Panc1 (cell line): ENCODE results near the gene TRPC3.
A peak's percentile ranks its signal among the peaks of the same experiment; 100 is the strongest.

Experiments used
- CTCF ChIP-seq: fragments of 450-650 bp; IDR thresholded peaks from 2 replicates; pipeline ENCODE4 v1.5.1; 2017; ENCODE audit warnings: mild to moderate bottlenecking
- POLR2AphosphoS5 ChIP-seq: IDR thresholded peaks from 2 replicates; pipeline ENCODE4 v1.6.1; 2012; ENCODE audit warnings: mild to moderate bottlenecking, low read depth, low read length, moderate library complexity
- REST ChIP-seq, 2 experiments: IDR thresholded peaks; 2 replicates each; pipeline ENCODE4 v1.6.1; 2011 to 2012; ENCODE audit warnings: low read depth in 2 of 2, control low read depth in 1 of 2, low read length in 1 of 2, mild to moderate bottlenecking in 1 of 2, moderate library complexity in 1 of 2; ENCODE audit not compliant: insufficient read depth in 1 of 2

- TF ChIP-seq CTCF: peak; percentile 45
- TF ChIP-seq REST (IDR thresholded peaks at IDR 0.05; ENCODE audit: insufficient read depth in 1 of 2, low read depth in 2 of 2, low read length in 1 of 2): no peak
- TF ChIP-seq POLR2AphosphoS5: no peak
Measured at GRCh38 chr4:121943941-121944340, 7.9 kb downstream of the TRPC3 start.
